C1 segment of cervical spinal cord (tissue), 14 donors: Measurements from ENCODE around the gene CREB5.
"Not testable (repeated sequence)": the region's sequence is repeated elsewhere in the genome, so short reads cannot be mapped to it uniquely, and the experiment has no call there.

ENCODE experiments used
- DNase-seq, 14 donors: peaks; one replicate each; lab custom pipeline; 2025; lab: John Stamatoyannopoulos, UW

Gene CREB5

GRCh38 chr7:28548416-28548815 lies 136.1 kb downstream of the CREB5 start:
- DNase-seq: no peak

DNA sequence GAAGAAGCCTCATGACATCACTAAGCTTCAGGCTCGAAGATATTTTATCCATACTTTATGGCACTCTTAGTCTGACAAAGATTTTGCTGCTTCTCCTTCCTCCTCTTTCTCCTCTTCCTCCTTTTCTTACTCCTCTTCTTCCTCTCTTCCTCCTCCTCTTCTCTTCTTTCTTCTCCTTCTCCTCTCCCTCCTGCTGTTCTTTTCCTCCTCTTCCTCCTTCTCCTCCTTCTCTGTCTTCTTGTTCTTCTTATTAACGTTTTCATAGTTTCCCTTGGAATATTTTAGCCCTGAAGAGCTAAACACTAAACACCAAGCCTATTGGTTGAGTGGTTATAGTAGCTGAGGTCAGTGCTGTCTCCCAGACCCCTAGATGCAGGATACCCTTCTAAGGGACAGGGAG lies 137.7 kb downstream of the CREB5 start:
- DNase-seq: no peak

GRCh38 chr7:28550580-28551186 lies 138.4 kb downstream of the CREB5 start:
- no peak for DNase-seq

DNA sequence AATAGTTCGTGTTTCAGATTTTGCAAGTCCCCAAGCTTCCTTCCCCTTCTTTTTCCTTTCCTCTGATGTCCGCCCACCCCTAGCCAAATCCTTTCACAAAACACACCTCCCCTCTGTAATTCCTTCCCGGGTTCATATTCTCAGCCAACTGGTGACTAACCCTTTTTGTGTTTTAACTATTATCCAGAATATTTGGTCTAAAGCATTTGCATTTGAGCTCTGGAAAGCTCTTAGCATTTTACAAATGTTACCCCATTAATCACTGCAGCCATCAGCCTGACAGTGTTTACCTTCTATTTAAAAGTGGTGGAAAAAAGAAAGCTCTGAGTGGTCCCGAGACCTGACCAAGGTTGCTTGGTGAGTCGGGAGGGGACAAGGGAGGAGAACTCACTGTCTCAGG lies 139.0 kb downstream of the CREB5 start:
- DNase-seq: no peak

- not testable (repeated sequence) for DNase-seq
Observed at GRCh38 chr7:28551766-28552165, 139.4 kb downstream of the CREB5 start.

GRCh38 chr7:28554802-28555471 lies 142.6 kb downstream of the CREB5 start:
- DNase-seq: no peak

DNA sequence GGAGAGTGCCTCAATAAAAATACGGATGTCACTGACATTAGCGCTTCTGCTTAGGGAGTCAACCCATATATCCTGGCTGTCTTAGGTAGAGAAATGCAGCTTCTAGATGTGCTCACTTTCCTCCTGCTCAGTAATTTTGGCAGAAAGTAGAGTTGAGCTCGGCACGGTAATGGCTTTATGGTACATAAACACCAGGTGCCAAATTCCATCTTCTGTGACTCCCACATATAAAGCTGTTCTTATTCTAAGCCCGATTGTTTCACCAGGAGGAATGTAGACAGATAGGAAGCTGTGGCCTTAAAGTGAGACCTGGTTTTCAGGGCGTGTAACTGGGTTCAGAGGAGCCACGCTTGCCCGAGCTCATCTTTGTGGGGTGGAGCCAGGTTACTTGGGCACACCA lies 143.7 kb downstream of the CREB5 start:
- DNase-seq: peak in 1 of 14 donors; percentile 28

- DNase-seq: peak in 1 of 14 donors; percentile 63
Observed at GRCh38 chr7:28556671-28557070, 144.4 kb downstream of the CREB5 start.

GRCh38 chr7:28558236-28558635 lies 145.9 kb downstream of the CREB5 start:
- DNase-seq: no peak

DNA sequence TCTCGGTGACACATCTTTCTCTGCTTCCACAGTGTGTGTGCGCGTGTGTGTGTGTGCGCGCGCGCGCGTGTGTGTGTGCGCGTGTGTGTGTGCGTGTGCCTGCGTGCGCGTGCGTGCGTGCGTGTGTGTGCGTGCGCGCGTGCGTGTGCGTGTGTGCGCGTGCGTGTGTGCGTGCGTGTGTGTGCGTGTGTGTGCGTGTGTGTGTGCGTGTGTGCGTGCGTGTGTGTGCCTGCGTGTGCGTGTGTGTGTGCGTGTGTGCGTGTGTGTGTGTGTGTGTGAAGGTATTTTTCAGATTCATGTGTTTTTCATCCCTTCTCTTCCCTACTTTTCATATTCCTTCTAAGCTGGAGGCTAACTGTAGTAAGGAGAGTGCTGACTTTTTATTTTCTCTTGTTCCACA lies 148.4 kb downstream of the CREB5 start:
- no peak for DNase-seq

DNA sequence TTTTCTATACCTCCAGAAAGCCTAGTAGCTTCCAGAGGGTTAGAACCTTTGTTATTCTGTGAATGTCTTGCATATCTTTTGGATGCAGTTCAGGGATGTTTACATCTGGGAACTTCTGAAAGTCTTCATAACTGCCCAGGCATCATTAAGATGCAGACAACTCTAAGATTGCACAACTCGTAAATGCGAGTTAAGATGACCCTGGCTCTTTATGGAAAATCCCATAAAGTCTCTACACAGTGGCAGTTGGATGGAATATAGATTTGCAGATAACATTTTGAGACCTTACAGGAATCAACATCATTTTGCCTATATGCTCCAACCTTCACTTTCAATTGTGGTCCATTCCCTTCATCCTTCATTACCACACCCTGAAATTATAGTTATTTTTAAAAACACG lies 151.7 kb downstream of the CREB5 start:
- DNase-seq: no peak

GRCh38 chr7:28564755-28565374 lies 152.5 kb downstream of the CREB5 start:
- DNase-seq: no peak

DNA sequence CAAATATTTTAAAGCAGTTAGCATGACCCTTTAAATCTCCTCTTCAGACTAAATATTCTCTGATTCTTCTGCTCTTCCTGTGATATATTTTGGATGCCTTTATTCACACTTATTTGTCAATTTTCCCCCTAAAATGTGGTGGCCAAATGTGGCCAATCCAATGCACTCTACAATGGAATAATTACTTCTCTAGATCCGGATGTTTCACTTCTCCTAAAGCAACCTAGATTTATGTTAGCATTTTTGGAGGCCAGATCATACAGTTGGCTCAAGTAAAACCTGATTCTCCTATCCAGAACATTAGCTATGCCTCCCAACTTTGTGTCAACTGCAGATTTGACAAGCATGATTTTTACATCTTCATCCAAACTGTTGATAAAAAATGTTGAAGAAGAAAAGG lies 153.7 kb downstream of the CREB5 start:
- DNase-seq: no peak

DNA sequence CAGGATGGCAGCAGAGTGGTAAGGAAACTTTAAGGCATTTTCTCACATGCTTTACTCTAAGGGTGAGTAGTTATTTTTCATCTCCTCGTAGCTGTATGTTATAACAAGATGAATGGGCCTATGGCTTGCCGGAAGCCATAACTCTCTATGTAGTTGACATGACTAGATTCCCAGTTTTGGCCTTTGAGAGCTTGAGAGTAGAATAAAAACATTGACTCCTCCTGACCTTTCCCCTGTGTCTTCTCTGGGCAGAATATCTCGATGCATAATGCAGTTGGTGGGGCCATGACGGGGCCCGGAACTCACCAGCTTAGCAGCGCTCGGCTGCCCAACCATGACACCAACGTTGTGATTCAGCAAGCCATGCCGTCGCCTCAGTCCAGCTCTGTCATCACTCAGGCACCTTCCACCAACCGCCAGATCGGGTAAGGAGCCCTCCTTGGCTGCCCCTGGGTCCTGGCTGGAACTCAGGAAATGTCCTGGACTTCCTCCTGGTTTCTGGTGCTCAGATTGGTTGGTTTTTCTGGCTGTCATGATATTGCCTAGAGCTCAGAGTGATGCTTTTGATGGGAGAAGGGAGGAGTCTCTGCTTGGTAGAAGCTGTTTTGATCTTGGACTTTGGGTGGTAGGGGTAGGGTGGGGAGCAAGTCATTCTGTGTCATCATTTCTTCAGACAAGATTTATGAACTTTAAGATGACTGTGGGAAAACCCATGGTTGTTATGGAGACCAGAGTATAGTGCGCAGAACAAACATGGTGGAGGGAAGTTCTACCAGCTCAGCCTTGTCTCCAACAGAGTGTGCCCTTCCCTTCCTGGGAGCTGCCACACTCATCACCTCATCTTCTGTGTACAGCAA lies 158.0 kb downstream of the CREB5 start:
- DNase-seq: no peak

GRCh38 chr7:28570970-28571288 lies 158.6 kb downstream of the CREB5 start:
- DNase-seq: no peak

- DNase-seq: no peak
Observed at GRCh38 chr7:28571405-28571804, 159.1 kb downstream of the CREB5 start.

DNA sequence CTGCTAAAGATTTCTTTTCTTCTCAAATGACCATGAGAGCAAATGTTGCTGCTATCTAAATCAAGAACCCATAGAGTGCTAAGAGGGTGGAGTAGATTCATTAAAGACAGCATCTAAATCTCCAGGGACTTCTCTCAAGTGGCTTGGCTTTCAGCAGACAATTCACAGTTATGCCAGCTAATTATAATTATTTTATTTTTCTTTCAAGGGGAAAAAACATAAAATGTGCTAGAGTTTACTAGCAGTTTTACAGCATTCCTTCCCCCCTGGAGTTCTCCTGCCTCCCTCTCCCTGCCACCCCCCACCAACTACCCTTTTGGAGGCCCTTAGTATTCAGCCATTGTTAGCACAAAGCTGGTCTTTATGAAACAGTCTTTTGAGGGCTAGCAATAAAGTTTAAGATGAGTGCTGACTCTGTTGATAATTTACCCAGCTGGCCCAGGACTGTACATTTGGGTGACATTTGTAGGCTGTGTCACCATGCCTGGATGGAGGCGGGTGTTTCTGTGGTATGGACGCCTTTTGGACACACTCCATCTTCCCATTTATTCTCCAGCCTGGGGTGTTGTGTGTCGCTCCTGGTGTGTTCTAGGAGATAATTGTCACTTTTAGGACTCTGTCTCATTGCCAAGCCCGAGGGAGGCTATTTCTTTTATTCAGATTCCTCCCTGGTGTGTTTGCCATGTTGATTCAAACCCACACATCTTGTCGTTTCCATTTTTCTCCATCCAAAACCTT lies 160.2 kb downstream of the CREB5 start:
- no peak for DNase-seq

- peak in 1 of 14 donors; percentile 41 for DNase-seq
Observed at GRCh38 chr7:28573059-28573553, 160.8 kb downstream of the CREB5 start.

DNA sequence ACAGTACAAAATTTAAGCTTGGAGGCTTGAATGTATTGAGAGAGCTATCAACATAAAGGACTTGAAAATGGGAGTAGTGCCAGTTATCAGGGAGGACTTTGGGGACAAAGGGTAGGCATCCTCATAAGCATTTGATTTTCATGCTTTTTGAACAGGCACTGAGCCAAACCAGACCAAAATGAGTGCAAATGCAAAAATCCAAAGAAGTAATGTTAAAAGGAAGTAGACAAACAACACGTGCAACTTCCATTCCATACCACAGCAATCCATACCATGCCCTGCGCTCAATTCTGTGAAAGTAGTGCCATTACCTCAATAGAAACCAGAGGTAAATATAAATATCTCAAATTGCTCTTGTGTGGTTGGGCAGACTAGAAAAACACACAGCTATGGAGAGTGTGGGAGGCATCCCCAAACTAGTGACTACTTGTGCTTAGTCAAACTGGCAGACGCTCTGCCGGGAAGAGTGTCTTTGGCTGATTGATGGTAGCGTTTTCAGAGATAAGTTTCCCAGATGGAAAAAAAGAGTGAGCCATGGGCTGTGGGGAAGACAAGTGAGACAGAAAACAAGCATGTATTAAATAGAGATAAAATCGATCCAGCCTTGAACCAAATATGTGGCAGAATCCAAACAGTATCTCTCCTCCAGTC lies 161.5 kb downstream of the CREB5 start:
- no peak for DNase-seq

GRCh38 chr7:28575241-28575643 lies 162.9 kb downstream of the CREB5 start:
- no peak for DNase-seq

- no peak for DNase-seq
Observed at GRCh38 chr7:28576656-28577055, 164.3 kb downstream of the CREB5 start.
